ENCODE data around the gene PCSK7. TPM values are rescaled to one million over a fixed set of nuclear protein-coding genes. Genes with fewer than 3 reads are reported as not detected.

PCSK7 gene
- total RNA-seq, 1 donor from 2014 or later, result 14.2 TPM

GRCh38 chr11:117166491-117166890 lies 65.4 kb downstream of the PCSK7 start:
- no peak for TF ChIP-seq EZH2phosphoT487 (IDR thresholded peaks at IDR 0.05)
- no peak for TF ChIP-seq CTCF (IDR thresholded peaks at IDR 0.05)
- no peak for TF ChIP-seq EZH2 (IDR thresholded peaks at IDR 0.05)
- peaks cover 16% of the 10 kb centered on the region for H3K36me3 ChIP-seq
- Mint-ChIP-seq H3K27me3 (ENCODE audit: insufficient read depth, low read depth) (no peaks in the 10 kb centered on the region), H3K4me1 (peaks cover 8% of the 10 kb centered on the region), H3K36me3 (peaks cover 15% of the 10 kb centered on the region), H3K4me3 (no peak overlapping the region), H3K27ac (no peak overlapping the region), H3K9me3 (no peaks in the 10 kb centered on the region)
- no peak overlapping the region for H3K4me3 ChIP-seq
- no peak overlapping the region for H3K27ac ChIP-seq
- H3K4me2 ChIP-seq, result no peak overlapping the region
- no peak overlapping the region for H3K9ac ChIP-seq
- no peaks in the 10 kb centered on the region for H3K27me3 ChIP-seq
- H4K20me1 ChIP-seq (ENCODE audit: low read depth), result peaks cover 54% of the 10 kb centered on the region
- H3K9me3 ChIP-seq (ENCODE audit: low read depth), result no peaks in the 10 kb centered on the region
- H2AFZ ChIP-seq (replicated peaks), result no peak overlapping the region
- peaks cover 32% of the 10 kb centered on the region for H3K79me2 ChIP-seq (ENCODE audit: low read depth)
- no peak for DNase-seq (ENCODE audit: low spot score)
- H3K4me1 ChIP-seq, result peaks cover 13% of the 10 kb centered on the region
- H3F3A ChIP-seq (ENCODE audit: low read depth), result peaks cover 26% of the 10 kb centered on the region

- Mint-ChIP-seq H3K9me3 (no peaks in the 10 kb centered on the region), H3K36me3 (peaks cover 25% of the 10 kb centered on the region), H3K27ac (no peak overlapping the region), H3K27me3 (ENCODE audit: insufficient read depth, low read depth) (peaks cover 2% of the 10 kb centered on the region), H3K4me3 (no peak overlapping the region), H3K4me1 (no peaks in the 10 kb centered on the region)
- peaks cover 59% of the 10 kb centered on the region for H4K20me1 ChIP-seq (ENCODE audit: low read depth)
- no peak overlapping the region for H3K4me3 ChIP-seq
- peaks cover 79% of the 10 kb centered on the region for H3K79me2 ChIP-seq (ENCODE audit: low read depth)
- H3K27me3 ChIP-seq, result no peaks in the 10 kb centered on the region
- H3K9me3 ChIP-seq (ENCODE audit: low read depth), result no peaks in the 10 kb centered on the region
- no peak overlapping the region for H3K4me2 ChIP-seq
- no peak for DNase-seq (ENCODE audit: low spot score)
- peaks cover 9% of the 10 kb centered on the region for H3F3A ChIP-seq (ENCODE audit: low read depth)
- no peak overlapping the region for H2AFZ ChIP-seq (replicated peaks)
- no peak overlapping the region for H3K9ac ChIP-seq
- TF ChIP-seq EZH2phosphoT487 (IDR thresholded peaks at IDR 0.05) (no peak), CTCF (IDR thresholded peaks at IDR 0.05) (no peak), EZH2 (IDR thresholded peaks at IDR 0.05) (no peak)
- peaks cover 19% of the 10 kb centered on the region for H3K36me3 ChIP-seq
- no peaks in the 10 kb centered on the region for H3K4me1 ChIP-seq
- H3K27ac ChIP-seq, result no peak overlapping the region
Observed at GRCh38 chr11:117160826-117161225, 71.0 kb downstream of the PCSK7 start.

- peaks cover 19% of the 10 kb centered on the region for H3K36me3 ChIP-seq
- no peak overlapping the region for H2AFZ ChIP-seq (replicated peaks)
- no peaks in the 10 kb centered on the region for H3K9me3 ChIP-seq (ENCODE audit: low read depth)
- TF ChIP-seq EZH2phosphoT487 (IDR thresholded peaks at IDR 0.05) (no peak), EZH2 (IDR thresholded peaks at IDR 0.05) (no peak), CTCF (IDR thresholded peaks at IDR 0.05) (no peak)
- peaks cover 84% of the 10 kb centered on the region for H3K79me2 ChIP-seq (ENCODE audit: low read depth)
- peaks cover 68% of the 10 kb centered on the region for H4K20me1 ChIP-seq (ENCODE audit: low read depth)
- H3F3A ChIP-seq (ENCODE audit: low read depth), result peaks cover 13% of the 10 kb centered on the region
- Mint-ChIP-seq H3K36me3 (peaks cover 22% of the 10 kb centered on the region), H3K4me3 (no peak overlapping the region), H3K9me3 (no peaks in the 10 kb centered on the region), H3K27ac (no peak overlapping the region), H3K4me1 (no peaks in the 10 kb centered on the region), H3K27me3 (ENCODE audit: insufficient read depth, low read depth) (peaks cover 2% of the 10 kb centered on the region)
- no peak for DNase-seq (ENCODE audit: low spot score)
- no peaks in the 10 kb centered on the region for H3K4me1 ChIP-seq
- no peak overlapping the region for H3K4me3 ChIP-seq
- H3K9ac ChIP-seq, result no peak overlapping the region
- no peak overlapping the region for H3K27ac ChIP-seq
- H3K4me2 ChIP-seq, result no peak overlapping the region
- H3K27me3 ChIP-seq, result no peaks in the 10 kb centered on the region
Observed at GRCh38 chr11:117159892-117160291, 72.0 kb downstream of the PCSK7 start.

Data from neural progenitor cell (in vitro differentiated cells).